ENCODE results near the gene USP12.

The USP12 gene

GRCh38 chr13:27065582-27065981 lies 106.0 kb downstream of the USP12 start:
- DNase-seq: no peak

DNA sequence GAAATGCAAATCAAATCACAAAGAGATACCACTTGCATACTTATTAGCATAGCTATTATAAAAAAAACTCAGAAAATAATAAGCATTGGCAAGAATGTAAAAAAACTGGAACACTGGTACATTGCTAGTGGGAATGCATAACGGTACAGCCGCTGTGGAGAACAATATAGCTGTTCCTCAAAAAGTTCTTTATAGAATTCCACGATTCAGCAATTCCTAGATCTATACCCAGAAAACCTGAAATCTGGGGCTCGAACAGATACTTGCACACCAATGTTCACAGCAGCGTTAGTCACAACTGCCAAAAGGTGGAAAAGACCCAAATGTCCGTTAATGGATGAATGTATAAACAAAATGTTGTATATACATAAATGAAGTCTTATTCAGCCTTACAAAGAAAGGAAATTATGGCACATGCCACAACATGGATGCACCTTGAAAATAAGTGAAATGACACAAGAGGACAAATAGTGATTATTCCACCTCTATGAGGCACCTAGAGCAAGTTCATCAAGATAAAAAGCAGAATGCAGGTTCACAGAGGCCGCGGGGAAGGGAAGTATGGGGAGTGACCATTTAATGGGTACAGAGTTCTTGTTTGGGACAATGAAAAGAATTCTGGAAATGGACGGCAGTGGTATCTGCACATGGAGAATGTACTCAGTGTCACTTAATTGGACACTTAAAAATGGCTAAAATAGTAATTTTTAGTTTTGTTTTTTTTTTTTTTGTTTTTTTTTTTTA lies 107.2 kb downstream of the USP12 start:
- DNase-seq: no peak

DNA sequence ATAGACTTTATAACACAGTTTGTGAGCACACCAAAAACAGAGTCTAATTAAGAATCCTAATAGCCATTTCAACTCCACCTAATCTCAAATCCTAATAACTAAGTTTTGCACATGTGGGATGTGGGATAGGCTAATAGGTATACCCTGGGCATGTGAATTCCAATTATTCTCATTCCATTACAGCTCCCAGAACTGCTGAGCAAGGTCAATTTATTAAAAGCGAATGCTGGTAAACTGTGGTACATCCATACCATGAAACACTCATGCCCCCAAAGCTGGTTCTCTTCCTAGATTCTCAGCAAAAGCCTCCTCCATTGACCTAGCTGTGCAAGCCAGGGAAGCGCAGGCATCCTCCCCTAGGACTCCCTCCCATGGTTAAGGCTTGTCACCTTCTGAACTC lies 113.8 kb downstream of the USP12 start:
- DNase-seq: no peak

- no peak for DNase-seq
Measured at GRCh38 chr13:27055526-27055925, 116.1 kb downstream of the USP12 start.

GRCh38 chr13:27054760-27055159 lies 116.9 kb downstream of the USP12 start:
- no peak for DNase-seq

DNA sequence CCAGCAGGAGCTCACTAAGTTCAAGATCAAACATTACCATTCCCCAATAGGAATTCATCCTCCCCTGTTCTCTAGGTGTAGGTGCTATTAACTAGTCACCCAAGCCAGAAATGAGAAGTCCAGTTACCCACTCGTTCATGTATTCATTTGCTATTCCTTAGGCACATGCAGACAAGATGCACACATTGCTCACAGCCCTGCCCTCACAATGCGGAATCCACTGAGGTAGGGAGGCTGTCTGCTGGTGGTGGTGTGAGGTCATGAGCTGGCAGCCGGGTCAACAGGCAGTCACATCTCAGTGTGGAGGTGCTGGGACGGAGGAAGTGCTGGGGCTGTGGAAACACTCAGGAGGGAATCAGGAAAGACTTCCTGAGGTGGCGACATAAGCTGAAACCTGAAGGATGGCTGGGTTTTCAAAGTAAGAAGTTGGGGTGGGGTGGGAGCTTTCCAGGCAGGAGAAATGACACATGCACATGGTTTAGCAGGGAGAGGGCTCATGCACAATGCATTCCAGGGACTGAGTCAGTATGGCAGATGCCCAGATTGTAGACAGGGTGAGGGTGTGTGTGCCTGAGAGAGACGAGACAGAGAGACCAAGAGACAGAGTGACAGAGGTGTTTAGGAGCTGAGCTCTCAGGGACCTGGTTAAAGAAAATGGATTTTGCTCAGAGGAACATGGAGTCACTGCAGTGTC lies 117.6 kb downstream of the USP12 start:
- DNase-seq: no peak

DNA sequence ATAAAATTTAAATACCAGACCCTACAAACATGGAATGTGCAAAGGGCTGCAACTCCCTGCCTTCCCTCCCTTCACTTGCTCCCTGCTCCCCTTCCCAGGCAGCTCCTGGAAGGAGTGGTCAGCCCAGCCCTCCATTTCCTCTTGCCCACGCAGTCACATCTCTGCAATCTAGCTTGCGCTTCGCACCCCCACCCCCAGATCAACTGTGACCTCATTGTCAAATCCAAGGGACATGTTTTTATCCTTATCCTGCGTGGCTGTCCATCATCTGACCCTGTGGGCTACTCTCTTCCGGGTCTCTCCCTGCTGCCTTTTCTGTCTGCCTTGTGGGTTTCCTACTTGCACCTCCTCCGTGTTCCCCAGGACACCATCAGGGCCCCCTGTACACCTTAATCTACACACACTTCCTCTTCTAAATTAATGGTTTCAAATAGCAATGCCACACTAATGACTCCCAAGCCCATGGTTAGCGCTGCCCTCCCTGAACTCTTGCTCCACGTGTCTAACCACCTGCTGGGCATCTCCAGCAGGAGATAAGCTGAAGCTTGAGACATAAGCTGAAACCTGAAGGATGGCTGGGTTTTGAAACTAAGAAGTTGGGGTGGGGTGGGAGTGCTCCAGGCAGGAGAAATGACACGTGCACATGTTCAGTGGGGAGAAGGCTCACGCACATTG lies 118.3 kb downstream of the USP12 start:
- DNase-seq: no peak

- DNase-seq: no peak
Measured at GRCh38 chr13:27052551-27053208, 118.9 kb downstream of the USP12 start.

- DNase-seq: no peak
Measured at GRCh38 chr13:27047081-27047480, 124.5 kb downstream of the USP12 start.

DNA sequence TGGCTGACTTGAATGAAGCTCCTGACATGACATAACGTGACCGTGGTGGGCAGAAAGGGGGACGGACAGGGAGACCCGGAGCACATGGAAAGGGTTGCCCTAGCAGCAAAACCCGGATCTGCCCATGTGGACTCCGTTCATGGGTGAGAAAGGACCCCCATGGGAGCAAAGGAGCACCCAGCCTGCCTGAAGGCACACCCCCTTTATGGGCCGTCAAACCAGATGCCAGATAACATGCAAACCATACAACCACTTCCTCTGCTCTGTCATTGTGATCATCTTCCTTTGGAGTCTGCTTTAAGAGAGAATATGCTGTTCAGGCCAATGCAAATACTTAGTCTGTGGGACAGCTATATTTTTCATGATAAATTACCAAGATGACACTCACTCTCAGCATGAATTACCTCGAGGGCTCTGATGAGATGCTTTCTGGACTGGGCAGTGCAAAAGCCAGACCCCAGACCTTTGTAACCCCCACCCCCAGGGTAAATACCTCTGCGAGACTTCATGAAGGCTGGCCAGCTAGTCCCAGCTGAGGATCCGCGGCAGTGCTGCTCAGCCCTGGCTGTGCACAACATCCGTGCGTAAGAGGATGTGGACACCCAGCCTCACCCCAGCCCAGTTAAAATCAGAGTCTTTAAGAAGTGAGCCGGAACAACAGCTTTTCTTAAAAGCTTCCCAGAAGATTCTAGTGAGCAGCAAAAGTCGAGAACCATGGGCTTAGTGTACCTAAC lies 126.6 kb downstream of the USP12 start:
- no peak for DNase-seq

DNA sequence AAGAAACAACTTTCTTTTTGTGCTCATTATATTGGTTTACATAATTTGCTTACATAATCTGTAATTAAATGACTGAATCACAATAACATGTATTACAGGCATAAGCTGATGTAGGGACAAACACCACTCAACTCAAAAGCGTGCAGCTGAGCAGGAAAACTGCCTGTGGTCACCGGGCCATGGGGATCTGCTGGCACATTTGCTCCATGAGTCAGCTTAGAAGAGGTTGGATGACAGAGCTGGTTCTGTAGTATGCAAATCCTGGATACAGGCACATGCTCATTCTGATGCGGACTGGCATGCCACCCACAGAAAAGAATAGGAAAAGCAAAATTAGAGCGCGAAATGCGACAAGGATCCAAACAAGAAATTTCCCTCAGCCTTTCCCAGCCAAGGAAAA lies 128.6 kb downstream of the USP12 start:
- no peak for DNase-seq

- no peak for DNase-seq
Measured at GRCh38 chr13:27041341-27041740, 130.3 kb downstream of the USP12 start.

DNA sequence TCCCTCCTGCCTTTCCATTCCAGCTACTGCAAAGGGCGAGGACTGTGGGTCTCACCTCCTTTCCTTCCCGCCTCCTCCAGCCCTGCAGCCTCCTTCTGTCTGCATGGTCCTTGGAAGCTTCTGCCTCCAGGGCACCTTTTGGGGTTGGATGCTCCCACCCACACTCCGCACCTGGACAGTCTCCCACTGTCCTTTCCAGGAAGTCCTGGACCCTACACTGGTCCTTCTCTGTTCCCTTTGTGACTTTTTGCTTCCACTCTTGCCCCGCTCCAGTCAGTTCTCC lies 130.8 kb downstream of the USP12 start:
- no peak for DNase-seq

DNA sequence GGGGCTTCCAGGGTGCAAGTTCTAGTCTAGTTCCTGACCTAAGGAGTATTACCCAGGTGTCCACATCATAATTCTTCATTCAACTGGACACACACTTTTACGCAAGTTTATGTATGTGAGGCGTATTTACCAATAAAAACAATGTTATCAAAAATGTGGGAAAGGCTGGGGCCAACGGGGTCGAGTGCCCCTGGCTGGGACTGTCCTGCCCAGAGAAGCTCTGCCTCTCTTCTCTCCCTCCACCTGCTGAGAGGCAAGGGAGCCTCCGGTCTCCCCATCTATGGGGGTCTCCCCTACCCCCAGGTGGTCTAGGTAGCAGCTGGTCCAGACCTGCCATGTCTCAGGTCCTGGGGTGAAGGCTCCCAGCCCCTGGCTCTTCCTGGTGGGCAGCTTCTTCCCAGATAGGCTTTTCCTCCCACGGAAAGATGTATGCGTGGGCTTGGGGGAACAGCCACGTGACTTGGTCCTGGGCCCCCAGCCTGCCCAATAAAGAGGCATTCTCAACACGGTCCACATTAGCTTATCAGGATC lies 132.4 kb downstream of the USP12 start:
- DNase-seq: no peak

DNA sequence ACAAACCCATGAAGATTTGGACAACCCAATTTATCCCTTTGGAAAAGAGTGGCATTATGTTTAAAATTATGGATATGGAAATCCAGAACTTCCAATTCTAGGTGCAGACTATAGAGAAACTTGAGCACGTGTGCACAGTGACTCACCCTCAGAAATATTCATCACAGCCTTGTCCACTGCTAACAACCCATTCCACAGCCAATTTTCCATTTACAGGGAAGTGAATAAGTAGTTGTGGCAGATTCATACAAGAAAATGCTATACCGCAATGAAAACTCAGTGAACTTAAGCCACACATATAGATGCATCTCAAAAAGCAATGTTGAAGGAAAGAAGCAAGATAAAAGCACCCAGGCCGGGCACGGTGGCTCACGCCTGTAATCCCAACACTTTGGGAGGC lies 133.3 kb downstream of the USP12 start:
- DNase-seq: no peak

DNA sequence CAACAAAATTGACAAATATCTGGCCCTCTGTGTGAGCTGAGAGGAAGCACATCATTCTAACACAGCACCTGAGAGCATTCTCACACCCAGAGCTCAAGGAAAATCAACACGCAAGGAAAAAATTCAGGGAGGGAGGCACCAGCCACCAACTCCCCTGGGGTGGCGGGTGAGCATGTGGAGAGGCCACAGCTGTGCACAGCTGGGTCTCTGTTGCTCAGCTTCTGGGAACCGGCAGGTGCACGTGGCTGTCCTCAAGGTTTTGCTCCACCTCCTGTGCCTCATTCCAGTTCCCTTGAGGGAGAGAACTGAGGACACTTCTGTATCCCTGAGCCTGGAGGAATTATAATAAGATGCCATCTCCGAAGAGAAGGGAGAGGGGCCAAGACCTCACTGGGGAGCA lies 134.0 kb downstream of the USP12 start:
- no peak for DNase-seq

- no peak for DNase-seq
Measured at GRCh38 chr13:27037171-27037570, 134.4 kb downstream of the USP12 start.

DNA sequence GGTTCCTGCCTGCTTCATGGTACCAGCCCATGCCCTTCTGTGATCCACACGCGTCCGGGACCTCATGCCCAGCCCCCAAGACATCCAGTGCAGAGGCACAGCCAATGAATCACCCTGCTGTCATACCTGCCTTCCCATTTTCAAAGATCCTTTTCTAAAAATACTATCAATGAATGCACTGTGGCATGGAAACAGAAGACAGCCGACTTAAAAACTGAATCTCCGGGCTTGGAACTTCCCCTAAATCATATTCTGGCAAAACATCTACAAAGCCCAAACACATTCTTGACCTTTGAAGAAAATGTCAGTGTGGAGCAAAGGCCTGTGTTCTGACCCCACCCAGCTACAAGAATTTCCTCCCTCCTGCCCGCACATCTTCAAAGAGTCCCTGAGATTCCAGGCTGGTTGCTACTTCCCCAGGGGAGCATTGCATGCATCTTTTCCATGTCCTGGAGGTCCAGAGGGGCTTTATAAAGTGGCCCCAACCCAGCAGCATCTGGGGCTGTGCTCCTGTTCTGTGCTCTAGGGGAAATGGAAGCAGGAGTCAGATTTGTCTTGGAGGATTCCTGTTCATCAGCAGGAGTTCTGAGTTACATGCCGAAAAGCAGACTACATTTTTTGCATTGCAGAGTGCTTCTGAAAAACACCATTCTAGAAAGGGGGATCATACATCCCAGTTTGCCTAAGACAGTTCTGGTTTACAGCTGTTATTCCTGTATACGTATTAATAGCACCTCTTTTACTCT lies 135.2 kb downstream of the USP12 start:
- DNase-seq: no peak

GRCh38 chr13:27035892-27036235 lies 135.7 kb downstream of the USP12 start:
- DNase-seq: no peak

GRCh38 chr13:27034678-27035111 lies 136.9 kb downstream of the USP12 start:
- no peak for DNase-seq

DNA sequence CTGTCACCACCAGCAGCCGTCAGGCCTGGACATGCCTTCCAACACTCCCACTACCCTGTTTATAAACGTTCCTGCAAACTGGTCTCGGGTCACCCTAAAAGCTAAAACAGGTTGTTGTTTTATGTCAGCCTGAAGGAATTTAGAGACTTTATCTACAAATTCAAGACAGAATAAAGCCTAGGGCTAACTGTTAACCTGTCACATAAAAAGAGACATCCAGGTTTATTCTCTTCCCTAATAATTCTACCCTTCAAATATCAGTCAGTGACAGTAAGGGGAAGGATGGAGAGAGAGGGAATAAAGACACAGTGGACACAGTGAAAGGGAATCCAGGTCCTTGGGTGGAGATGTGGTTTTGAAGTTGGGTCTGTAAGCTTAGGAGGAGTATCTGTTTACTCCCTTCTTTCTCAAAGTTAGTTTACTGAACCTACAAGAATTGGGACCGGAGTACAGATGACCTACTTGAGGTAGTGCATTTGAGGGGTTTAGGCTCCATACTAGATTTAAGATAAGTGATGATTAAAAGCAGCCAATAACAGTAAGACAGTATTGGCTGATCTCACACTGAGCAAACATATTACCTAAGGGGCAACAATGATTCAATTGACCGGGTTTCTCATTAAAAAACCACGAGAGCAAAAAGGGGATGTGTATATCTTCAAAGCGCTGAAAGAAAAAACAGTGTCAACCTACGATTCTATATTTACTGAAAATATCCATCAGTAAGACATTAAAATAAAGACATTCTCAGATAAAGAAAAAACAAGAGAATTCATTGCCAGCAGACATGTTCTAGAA lies 142.7 kb downstream of the USP12 start:
- DNase-seq: no peak

Data from DMS 273 treated with DMSO at 0.1 percent for 48 hours (cell line).